Activated naive CD8-positive, alpha-beta T cell (primary cell): ENCODE measurements around the gene CDC27.
"Not testable (repeated sequence)": the region's sequence is repeated elsewhere in the genome, so short reads cannot be mapped to it uniquely, and the experiment has no call there.

ENCODE experiments used
- H3K27ac Mint-ChIP-seq: one replicate; pipeline ENCODE4 v1.8.0; 2021; ENCODE audit warnings: mixed read lengths
- H3K27me3 Mint-ChIP-seq: one replicate; pipeline ENCODE4 v1.8.0; 2021; ENCODE audit warnings: mixed read lengths
- H3K36me3 Mint-ChIP-seq: one replicate; pipeline ENCODE4 v1.8.0; 2021; ENCODE audit warnings: mixed read lengths
- H3K4me1 Mint-ChIP-seq: one replicate; pipeline ENCODE4 v1.8.0; 2021; ENCODE audit warnings: low read depth, mixed read lengths
- H3K4me3 Mint-ChIP-seq: one replicate; pipeline ENCODE4 v1.8.0; 2021; ENCODE audit warnings: mild to moderate bottlenecking, mixed read lengths
- H3K9me3 Mint-ChIP-seq: one replicate; pipeline ENCODE4 v1.8.0; 2021; ENCODE audit warnings: low read depth, mixed read lengths

The CDC27 gene

DNA sequence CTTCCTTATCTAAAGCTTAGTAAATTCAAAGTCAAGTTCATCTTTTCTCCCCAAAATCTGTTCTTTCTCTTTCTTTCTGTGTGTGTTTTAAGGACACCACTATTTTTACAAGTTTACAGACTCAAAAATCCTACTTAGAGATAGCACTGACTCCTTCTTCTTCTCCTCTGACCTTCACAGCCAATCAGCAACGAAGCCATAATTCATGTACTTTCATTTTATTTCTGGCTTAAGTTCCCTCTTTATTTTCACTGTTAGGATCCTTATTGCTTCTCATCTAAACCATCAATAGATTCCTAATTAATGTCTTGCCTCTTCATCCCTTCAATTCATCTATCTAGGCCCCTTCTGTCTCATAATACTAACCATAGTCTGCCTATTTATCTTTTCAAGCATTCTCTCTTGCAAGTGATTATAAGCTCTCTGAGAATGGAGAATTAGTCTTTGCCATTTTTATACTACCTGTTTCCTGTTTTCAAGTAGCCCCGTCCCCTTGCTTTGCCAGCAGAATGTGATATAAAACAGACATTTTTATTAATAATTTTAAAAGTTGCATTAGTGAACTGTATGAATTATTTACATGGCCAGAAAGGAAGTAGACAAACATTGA lies 27.0 kb downstream of the CDC27 start:
- H3K27me3 Mint-ChIP-seq: no peaks in the 10 kb centered on the region
- H3K9me3 Mint-ChIP-seq: no peaks in the 10 kb centered on the region
- peak overlapping the region; percentile 9 for H3K4me3 Mint-ChIP-seq
- peak overlapping the region; percentile 61 for H3K27ac Mint-ChIP-seq
- peaks cover 4% of the 10 kb centered on the region for H3K36me3 Mint-ChIP-seq
- peaks cover 19% of the 10 kb centered on the region for H3K4me1 Mint-ChIP-seq

- no peak overlapping the region for H3K4me3 Mint-ChIP-seq
- H3K27me3 Mint-ChIP-seq: no peaks in the 10 kb centered on the region
- H3K4me1 Mint-ChIP-seq: peaks cover 18% of the 10 kb centered on the region
- H3K27ac Mint-ChIP-seq: no peak overlapping the region
- H3K9me3 Mint-ChIP-seq: no peaks in the 10 kb centered on the region
- peaks cover 7% of the 10 kb centered on the region for H3K36me3 Mint-ChIP-seq
These were observed 29.8 kb downstream of the CDC27 start for GRCh38 chr17:47159315-47159714.

DNA sequence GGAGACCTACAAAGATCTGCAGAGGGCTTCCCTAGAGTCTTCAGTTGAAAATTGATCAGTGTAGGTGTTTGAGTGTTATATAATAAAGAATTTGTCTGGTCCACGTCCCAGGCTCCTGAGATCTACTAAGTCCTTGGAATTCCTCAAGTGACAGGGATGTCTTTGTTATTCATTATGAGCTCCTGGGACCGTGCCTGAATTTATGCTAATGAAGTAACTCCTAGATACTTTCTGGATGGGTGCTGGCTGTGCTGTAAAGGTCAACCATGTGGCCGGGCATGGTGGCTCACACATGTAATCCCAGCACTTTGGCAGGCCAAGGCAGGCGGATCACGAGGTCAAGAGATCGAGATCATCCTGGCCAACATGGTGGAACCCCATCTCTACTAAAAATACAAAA lies 43.7 kb downstream of the CDC27 start:
- H3K36me3 Mint-ChIP-seq: peaks cover 11% of the 10 kb centered on the region
- peaks cover 1% of the 10 kb centered on the region for H3K4me1 Mint-ChIP-seq

DNA sequence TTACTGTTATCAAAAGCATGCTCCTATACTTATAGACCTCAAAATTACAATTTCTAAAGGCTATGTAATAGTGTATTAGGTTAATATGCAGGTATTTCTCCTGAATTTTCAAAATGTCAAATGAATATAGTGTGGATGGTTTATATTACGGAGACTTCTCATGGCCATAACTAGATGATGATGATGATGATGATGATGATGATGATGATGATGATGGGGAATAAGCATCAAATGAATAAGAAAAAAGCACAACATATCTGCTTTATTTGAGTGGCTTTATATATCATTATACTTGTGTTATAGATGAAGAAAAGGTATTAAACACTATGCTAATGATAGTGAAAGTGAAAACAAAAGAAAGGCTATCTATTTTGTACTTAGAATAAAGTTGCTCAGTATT lies 53.9 kb downstream of the CDC27 start:
- H3K27ac Mint-ChIP-seq: no peak overlapping the region
- H3K4me1 Mint-ChIP-seq: no peaks in the 10 kb centered on the region
- H3K27me3 Mint-ChIP-seq: no peaks in the 10 kb centered on the region
- no peaks in the 10 kb centered on the region for H3K9me3 Mint-ChIP-seq
- H3K36me3 Mint-ChIP-seq: peaks cover 14% of the 10 kb centered on the region
- no peak overlapping the region for H3K4me3 Mint-ChIP-seq

More for the DNA sequence above, 43.7 kb downstream of the CDC27 start:
- Mint-ChIP-seq H3K4me3 (no peak overlapping the region), H3K9me3 (no peaks in the 10 kb centered on the region), H3K27ac (no peak overlapping the region), H3K27me3 (no peaks in the 10 kb centered on the region)

- H3K27ac Mint-ChIP-seq, H3K4me1 Mint-ChIP-seq, H3K9me3 Mint-ChIP-seq, H3K4me3 Mint-ChIP-seq, H3K27me3 Mint-ChIP-seq: not testable (repeated sequence)
- H3K36me3 Mint-ChIP-seq: peaks cover 12% of the 10 kb centered on the region
These were observed 54.7 kb downstream of the CDC27 start for GRCh38 chr17:47134354-47134753.

GRCh38 chr17:47131761-47132160 lies 57.3 kb downstream of the CDC27 start:
- H3K36me3 Mint-ChIP-seq: peaks cover 5% of the 10 kb centered on the region
- H3K4me3 Mint-ChIP-seq: no peak overlapping the region
- no peaks in the 10 kb centered on the region for H3K4me1 Mint-ChIP-seq
- no peaks in the 10 kb centered on the region for H3K27me3 Mint-ChIP-seq
- H3K27ac Mint-ChIP-seq: no peak overlapping the region
- H3K9me3 Mint-ChIP-seq: no peaks in the 10 kb centered on the region

- not testable (repeated sequence) for H3K9me3 Mint-ChIP-seq, H3K36me3 Mint-ChIP-seq, H3K27ac Mint-ChIP-seq, H3K27me3 Mint-ChIP-seq, H3K4me1 Mint-ChIP-seq, H3K4me3 Mint-ChIP-seq
These were observed 62.3 kb downstream of the CDC27 start for GRCh38 chr17:47126835-47127234.

DNA sequence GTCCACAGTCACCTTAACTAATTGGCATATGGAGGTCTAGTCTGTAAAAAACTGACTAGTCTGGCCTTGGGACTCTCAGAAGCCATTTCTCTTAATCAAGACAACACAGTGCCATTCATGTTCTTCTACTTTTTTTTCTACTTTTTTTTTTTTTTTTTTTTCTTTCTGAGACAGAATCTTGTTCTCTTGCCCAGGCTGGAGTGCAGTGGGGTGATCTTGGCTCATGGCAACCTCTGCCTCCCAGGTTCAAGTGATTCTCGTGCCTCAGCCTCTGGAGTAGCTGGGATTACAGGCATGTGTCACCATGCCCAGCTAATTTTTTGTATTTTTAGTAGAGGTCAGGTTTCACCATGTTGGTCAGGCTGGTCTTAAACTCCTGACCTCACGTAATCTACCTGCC lies 65.8 kb downstream of the CDC27 start:
- H3K4me1 Mint-ChIP-seq, H3K9me3 Mint-ChIP-seq, H3K27ac Mint-ChIP-seq, H3K4me3 Mint-ChIP-seq, H3K36me3 Mint-ChIP-seq, H3K27me3 Mint-ChIP-seq: not testable (repeated sequence)

- Mint-ChIP-seq H3K9me3 (no peaks in the 10 kb centered on the region), H3K36me3 (peaks cover 5% of the 10 kb centered on the region), H3K4me3 (no peak overlapping the region), H3K4me1 (peaks cover 5% of the 10 kb centered on the region), H3K27me3 (no peaks in the 10 kb centered on the region), H3K27ac (no peak overlapping the region)
These were observed 68.5 kb downstream of the CDC27 start for GRCh38 chr17:47120521-47121095.

GRCh38 chr17:47119746-47120520 lies 69.2 kb downstream of the CDC27 start:
- Mint-ChIP-seq H3K9me3 (no peaks in the 10 kb centered on the region), H3K27ac (peak overlapping the region; percentile 28), H3K27me3 (no peaks in the 10 kb centered on the region), H3K4me3 (no peak overlapping the region), H3K4me1 (peaks cover 5% of the 10 kb centered on the region), H3K36me3 (peaks cover 5% of the 10 kb centered on the region)

DNA sequence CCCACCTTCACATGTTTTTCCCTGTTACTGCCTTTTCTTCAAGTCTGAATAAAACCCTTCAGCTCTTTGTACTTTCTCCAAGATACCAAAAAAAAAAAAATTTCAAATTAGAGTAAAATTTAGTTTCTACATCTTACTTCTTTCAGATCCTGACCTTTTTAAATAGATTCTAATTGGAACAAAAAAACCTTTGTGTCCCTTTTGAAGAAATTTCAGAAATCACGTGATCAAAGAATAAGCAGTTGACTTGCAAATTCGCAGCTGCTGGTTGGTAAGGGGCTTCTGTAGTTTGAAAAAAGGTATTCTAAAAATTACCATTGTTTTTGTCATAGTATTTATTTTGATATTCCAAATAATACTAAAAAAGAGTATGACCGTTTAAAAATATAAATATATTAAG lies 71.7 kb downstream of the CDC27 start:
- Mint-ChIP-seq H3K27me3 (no peaks in the 10 kb centered on the region), H3K4me3 (no peak overlapping the region), H3K36me3 (peaks cover 5% of the 10 kb centered on the region), H3K4me1 (peaks cover 5% of the 10 kb centered on the region), H3K9me3 (no peaks in the 10 kb centered on the region), H3K27ac (no peak overlapping the region)

DNA sequence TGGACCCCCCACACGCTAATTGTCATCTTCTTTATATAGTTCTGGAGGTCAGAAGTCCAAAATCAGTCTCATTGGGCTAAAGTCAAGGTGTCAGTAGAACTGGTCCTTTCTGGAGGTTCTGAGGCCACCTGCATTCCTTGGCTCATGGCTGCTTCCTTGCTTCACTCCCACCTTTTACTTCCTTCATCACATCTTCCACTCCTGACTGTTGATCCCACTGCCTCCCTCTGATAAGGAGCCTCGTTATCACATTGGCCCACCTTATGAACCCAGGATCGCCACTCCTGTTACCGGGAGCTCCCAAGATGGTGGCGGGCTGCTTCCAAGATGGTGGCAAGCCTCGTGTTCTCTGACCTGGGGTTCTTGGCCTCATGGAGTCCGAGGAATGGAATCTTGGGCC lies 83.0 kb downstream of the CDC27 start:
- Mint-ChIP-seq H3K9me3 (no peaks in the 10 kb centered on the region), H3K27me3 (peaks cover 6% of the 10 kb centered on the region)

GRCh38 chr17:47105246-47105645 lies 83.8 kb downstream of the CDC27 start:
- not testable (repeated sequence) for H3K4me3 Mint-ChIP-seq, H3K27me3 Mint-ChIP-seq, H3K4me1 Mint-ChIP-seq, H3K36me3 Mint-ChIP-seq, H3K9me3 Mint-ChIP-seq, H3K27ac Mint-ChIP-seq

More for the DNA sequence above, 83.0 kb downstream of the CDC27 start:
- Mint-ChIP-seq H3K36me3 (no peaks in the 10 kb centered on the region), H3K4me1 (no peaks in the 10 kb centered on the region), H3K27ac (no peak overlapping the region), H3K4me3 (no peak overlapping the region)

- Mint-ChIP-seq H3K4me1 (peaks cover 16% of the 10 kb centered on the region), H3K4me3 (no peak overlapping the region), H3K27ac (no peak overlapping the region), H3K36me3 (peaks cover 2% of the 10 kb centered on the region), H3K9me3 (no peaks in the 10 kb centered on the region), H3K27me3 (peaks cover 4% of the 10 kb centered on the region)
These were observed 86.2 kb downstream of the CDC27 start for GRCh38 chr17:47102914-47103313.

DNA sequence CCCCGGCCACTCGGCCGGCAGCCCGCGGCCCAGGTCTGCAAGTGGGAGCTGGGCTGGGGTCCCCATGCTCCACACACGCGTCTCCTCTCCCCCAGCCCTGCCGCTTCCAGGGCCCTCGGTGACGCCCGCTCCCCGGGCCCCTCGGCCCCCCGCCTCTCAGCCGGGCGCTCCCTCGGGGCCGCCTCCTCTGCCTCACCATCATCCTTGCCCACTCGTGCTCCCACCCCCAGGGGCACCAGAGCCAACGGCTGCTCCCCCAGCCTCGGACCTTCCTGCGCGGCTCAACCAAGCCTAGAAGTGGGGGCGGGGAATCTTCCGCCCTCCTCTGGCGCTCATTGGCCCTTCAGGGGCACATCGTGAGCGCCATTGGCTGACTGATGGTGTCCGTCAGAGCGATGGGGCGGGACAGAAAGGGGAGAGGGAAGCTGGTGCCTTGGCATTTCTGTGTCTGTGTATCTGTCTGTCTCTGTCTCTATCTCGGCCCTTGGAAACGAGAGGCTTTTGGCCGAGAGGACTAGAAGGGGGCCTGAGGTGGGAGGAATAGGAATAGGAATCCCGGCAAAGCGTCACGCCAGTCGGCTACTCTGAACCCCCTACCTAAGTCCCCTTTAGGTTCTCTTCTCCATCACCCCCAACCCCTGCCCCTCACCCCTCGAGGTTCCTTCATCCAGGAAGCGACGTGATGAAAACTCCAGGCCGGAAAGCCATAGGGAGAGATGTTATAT lies 88.9 kb downstream of the CDC27 start:
- H3K27me3 Mint-ChIP-seq: no peaks in the 10 kb centered on the region
- H3K4me1 Mint-ChIP-seq: peaks cover 31% of the 10 kb centered on the region
- peaks cover 2% of the 10 kb centered on the region for H3K36me3 Mint-ChIP-seq
- H3K4me3 Mint-ChIP-seq: peak overlapping the region; percentile 100
- H3K9me3 Mint-ChIP-seq: no peaks in the 10 kb centered on the region
- H3K27ac Mint-ChIP-seq: peak overlapping the region; percentile 100
